H1 (cell line): ENCODE measurements around the gene DOCK8.

Source experiments
- EGR1 ChIP-seq: IDR thresholded peaks from 2 replicates; pipeline ENCODE4 v1.6.1; 2011; ENCODE audit warnings: low read depth, low read length, borderline replicate concordance
- EP300 ChIP-seq, 2 experiments: IDR thresholded peaks; 1 replicate in 1 of 2; 2 replicates in 1 of 2; pipeline ENCODE4 v1.6.1; 2011 to 2012; ENCODE audit warnings: low read depth in 2 of 2, low read length in 2 of 2, mild to moderate bottlenecking in 2 of 2, borderline replicate concordance in 1 of 2, inconsistent platforms in 1 of 2, moderate library complexity in 1 of 2
- EZH2 ChIP-seq: fragments of 200-600 bp; sonication (generic); IDR thresholded peaks from 2 replicates; pipeline ENCODE4 v1.7.1; 2012; ENCODE audit warnings: low read depth, mild to moderate bottlenecking, moderate library complexity, low read length, inconsistent platforms; ENCODE audit not compliant: severe bottlenecking
- POLR2A ChIP-seq, 2 experiments: IDR thresholded peaks; 1 replicate in 1 of 2; 2 replicates in 1 of 2; pipeline ENCODE4 v1.6.1; 2011; ENCODE audit warnings: low read depth in 2 of 2, low read length in 2 of 2, mild to moderate bottlenecking in 2 of 2; ENCODE audit errors: control extremely low read depth in 1 of 2
- POLR2AphosphoS5 ChIP-seq: IDR thresholded peaks from 2 replicates; pipeline ENCODE4 v1.6.1; 2011; ENCODE audit warnings: low read depth, low read length
- RAD21 ChIP-seq, 2 experiments: IDR thresholded peaks in 1 of 2; conservative IDR thresholded peaks in 1 of 2; 2 replicates each; pipeline ENCODE4 v1.6.1; 2011; ENCODE audit warnings: low read depth in 2 of 2, low read length in 2 of 2, improper control_type of control experiment in 1 of 2, inconsistent platforms in 1 of 2, mild to moderate bottlenecking in 1 of 2, moderate library complexity in 1 of 2
- SP1 ChIP-seq: IDR thresholded peaks from 2 replicates; pipeline ENCODE4 v1.6.1; 2011; ENCODE audit warnings: low read depth, low read length
- SUZ12 ChIP-seq: fragments of 200-600 bp; sonication (generic); IDR thresholded peaks from 2 replicates; pipeline ENCODE4 v1.6.1; 2012; ENCODE audit warnings: mild to moderate bottlenecking, inconsistent platforms, low read length, moderate library complexity, mixed read lengths
- TBP ChIP-seq: IDR thresholded peaks from 2 replicates; pipeline ENCODE4 v1.6.1; 2011; ENCODE audit warnings: low read depth, low read length, improper control_type of control experiment
- TF ChIP-seq, protein P1 (sequence below), 3 experiments: IDR thresholded peaks; 1 replicate in 2 of 3; 2 replicates in 1 of 3; pipeline versions ENCODE4 v1.5.1 to v1.6.1; 2011; ENCODE audit warnings: low read length in 3 of 3, mild to moderate bottlenecking in 3 of 3, inconsistent platforms in 2 of 3, low read depth in 1 of 3, moderate library complexity in 1 of 3; ENCODE audit not compliant: insufficient read depth in 1 of 3; ENCODE audit errors: control extremely low read depth in 1 of 3
- TF ChIP-seq, protein P2 (sequence below): IDR thresholded peaks from 2 replicates; pipeline ENCODE4 v1.6.1; 2012; ENCODE audit warnings: low read length, inconsistent platforms

DNA sequence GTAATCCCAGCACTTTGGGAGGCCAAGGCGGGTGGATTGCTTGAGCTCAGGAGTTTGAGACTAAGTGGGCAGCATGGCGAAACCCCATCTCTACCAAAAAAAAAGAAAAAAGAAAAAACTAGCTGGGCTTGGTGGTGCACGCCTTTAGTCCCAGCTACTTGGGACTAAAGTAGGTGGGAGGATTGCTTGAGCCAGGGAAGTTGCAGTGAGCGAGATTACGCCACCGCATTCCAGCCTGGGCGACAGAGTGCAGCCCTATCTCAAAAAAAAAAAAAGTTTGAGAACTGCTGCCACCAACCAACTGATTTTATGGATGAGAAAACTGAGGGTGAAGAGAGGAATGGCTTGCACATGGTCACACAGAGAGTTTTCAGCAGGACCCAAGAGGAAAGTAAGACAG, 175.1 kb downstream of the DOCK8 start:
- TF ChIP-seq RAD21 (IDR thresholded peaks at IDR 0.05 in 1 of 2, conservative IDR thresholded peaks at IDR 0.05 in 1 of 2; ENCODE audit: low read depth in 2 of 2, low read length in 2 of 2) (no peak), POLR2A (IDR thresholded peaks at IDR 0.05; ENCODE audit: control extremely low read depth in 1 of 2, low read depth in 2 of 2, low read length in 2 of 2) (no peak), EP300 (IDR thresholded peaks at IDR 0.05; ENCODE audit: borderline replicate concordance in 1 of 2, low read depth in 2 of 2, low read length in 2 of 2) (no peak), SUZ12 (no peak), EGR1 (no peak), EZH2 (no peak), TBP (no peak), SP1 (no peak), POLR2AphosphoS5 (no peak)
- TF ChIP-seq, protein P1, sequence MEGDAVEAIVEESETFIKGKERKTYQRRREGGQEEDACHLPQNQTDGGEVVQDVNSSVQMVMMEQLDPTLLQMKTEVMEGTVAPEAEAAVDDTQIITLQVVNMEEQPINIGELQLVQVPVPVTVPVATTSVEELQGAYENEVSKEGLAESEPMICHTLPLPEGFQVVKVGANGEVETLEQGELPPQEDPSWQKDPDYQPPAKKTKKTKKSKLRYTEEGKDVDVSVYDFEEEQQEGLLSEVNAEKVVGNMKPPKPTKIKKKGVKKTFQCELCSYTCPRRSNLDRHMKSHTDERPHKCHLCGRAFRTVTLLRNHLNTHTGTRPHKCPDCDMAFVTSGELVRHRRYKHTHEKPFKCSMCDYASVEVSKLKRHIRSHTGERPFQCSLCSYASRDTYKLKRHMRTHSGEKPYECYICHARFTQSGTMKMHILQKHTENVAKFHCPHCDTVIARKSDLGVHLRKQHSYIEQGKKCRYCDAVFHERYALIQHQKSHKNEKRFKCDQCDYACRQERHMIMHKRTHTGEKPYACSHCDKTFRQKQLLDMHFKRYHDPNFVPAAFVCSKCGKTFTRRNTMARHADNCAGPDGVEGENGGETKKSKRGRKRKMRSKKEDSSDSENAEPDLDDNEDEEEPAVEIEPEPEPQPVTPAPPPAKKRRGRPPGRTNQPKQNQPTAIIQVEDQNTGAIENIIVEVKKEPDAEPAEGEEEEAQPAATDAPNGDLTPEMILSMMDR (IDR thresholded peaks at IDR 0.05; ENCODE audit: control extremely low read depth in 1 of 3, insufficient read depth in 1 of 3, low read depth in 1 of 3, low read length in 3 of 3) = no peak
- TF ChIP-seq, protein P2, sequence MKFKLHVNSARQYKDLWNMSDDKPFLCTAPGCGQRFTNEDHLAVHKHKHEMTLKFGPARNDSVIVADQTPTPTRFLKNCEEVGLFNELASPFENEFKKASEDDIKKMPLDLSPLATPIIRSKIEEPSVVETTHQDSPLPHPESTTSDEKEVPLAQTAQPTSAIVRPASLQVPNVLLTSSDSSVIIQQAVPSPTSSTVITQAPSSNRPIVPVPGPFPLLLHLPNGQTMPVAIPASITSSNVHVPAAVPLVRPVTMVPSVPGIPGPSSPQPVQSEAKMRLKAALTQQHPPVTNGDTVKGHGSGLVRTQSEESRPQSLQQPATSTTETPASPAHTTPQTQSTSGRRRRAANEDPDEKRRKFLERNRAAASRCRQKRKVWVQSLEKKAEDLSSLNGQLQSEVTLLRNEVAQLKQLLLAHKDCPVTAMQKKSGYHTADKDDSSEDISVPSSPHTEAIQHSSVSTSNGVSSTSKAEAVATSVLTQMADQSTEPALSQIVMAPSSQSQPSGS = no peak
